Measurements from ENCODE around the gene BICC1.

- TF ChIP-seq POLR2A (IDR thresholded peaks at IDR 0.05; ENCODE audit: borderline replicate concordance, extremely low read depth, insufficient read depth, insufficient read length): no peak
- no peak for TF ChIP-seq CTCF (IDR thresholded peaks at IDR 0.05 in 2 of 3, conservative IDR thresholded peaks at IDR 0.05 in 1 of 3; ENCODE audit: borderline replicate concordance in 1 of 3, insufficient read depth in 1 of 3, low read depth in 2 of 3, low read length in 2 of 3)
- no peak for TF ChIP-seq RAD21 (IDR thresholded peaks at IDR 0.05; ENCODE audit: low read depth)
- no peak for TF ChIP-seq EZH2 (IDR thresholded peaks at IDR 0.05)
- TF ChIP-seq ATF3 (IDR thresholded peaks at IDR 0.05): no peak
- TF ChIP-seq CEBPB (IDR thresholded peaks at IDR 0.05; ENCODE audit: low read depth): no peak
- TF ChIP-seq REST (IDR thresholded peaks at IDR 0.05; ENCODE audit: low read depth): no peak
- no peak for TF ChIP-seq EGR1 (IDR thresholded peaks at IDR 0.05; ENCODE audit: low read depth)
- no peak for TF ChIP-seq POLR2AphosphoS5 (IDR thresholded peaks at IDR 0.05; ENCODE audit: low read depth, low read length)
- no peak for TF ChIP-seq EZH2phosphoT487 (IDR thresholded peaks at IDR 0.05; ENCODE audit: borderline replicate concordance)
- no peak for TF ChIP-seq SRF (IDR thresholded peaks at IDR 0.05; ENCODE audit: low read depth)
- TF ChIP-seq MAX (IDR thresholded peaks at IDR 0.05): no peak
- no peak for TF ChIP-seq FOSL1 (IDR thresholded peaks at IDR 0.05; ENCODE audit: low read depth)
- no peak for TF ChIP-seq TCF7L2 (IDR thresholded peaks at IDR 0.05; ENCODE audit: borderline replicate concordance, extremely low read depth, insufficient read depth, insufficient read length)
Measured at GRCh38 chr10:58582045-58582444, 69.4 kb downstream of the BICC1 start.
